HG02678 (cell line): ENCODE results near the gene GRAMD2A.

Experiments used
- ATAC-seq: cut with Tn5 transposase; IDR thresholded peaks from one replicate; pipeline ENCODE4 v1.9.1; 2021; ENCODE audit warnings: mild to moderate bottlenecking, moderate library complexity; ENCODE audit not compliant: unreplicated experiment

GRAMD2A gene

DNA sequence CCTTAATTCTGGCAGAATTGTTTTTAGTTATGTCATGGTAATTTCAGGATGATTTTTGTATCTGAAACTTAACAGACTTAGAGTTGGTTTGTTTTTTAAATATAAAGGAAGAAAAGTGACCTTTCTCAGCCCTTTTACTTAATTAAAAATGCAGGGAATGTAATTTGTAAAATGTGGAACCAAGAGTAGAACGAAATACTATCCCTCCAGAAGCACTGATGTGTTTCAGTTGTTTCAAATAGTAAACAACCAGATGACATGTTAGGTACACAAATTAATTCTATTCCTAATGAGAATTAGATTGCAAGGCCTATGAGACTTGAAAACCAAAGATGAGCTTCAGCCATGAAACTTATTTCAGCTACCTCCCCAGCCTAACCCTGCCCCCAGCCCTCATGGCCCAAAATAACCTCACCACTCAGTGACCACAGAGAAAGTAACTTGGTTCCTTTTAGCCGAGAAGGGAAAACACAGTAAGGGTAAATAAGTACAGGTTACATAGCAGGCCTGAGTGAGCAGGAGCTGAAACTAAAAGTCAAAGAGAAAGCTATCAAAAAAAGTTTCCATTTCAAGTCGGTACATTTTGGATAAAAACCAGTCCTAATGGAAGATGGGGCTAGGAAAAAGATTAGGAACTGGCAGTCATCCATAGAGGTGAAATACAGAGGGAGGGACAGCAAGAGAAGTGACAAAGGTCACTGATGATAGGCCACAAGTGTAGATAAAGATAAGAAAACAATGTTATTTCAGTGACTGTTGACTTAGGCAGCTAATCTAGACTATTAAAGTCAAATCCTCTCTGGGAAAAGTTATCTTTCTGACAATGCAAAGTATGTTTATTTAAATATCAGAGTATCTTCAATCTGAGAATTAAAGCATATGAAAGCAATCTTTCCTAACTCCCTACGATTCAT is 56.2 kb downstream of the GRAMD2A start:
- peak; percentile 100 for ATAC-seq

DNA sequence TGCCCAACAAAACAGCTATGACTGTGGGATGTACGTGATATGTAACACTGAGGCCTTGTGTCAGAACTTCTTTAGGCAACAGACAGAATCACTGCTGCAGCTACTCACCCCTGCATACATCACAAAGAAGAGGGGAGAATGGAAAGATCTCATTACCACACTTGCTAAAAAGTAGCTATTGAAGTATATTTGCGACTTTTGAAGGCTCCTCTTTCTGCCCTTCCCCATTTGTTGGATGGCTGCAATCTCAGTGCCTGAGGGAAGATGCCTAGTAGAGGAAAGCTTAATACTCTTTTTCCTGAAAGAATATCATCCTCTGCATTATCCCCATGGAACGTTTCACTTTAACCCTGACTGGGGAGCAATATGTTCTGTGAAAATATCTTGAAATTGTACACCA is 57.5 kb downstream of the GRAMD2A start:
- no peak for ATAC-seq

DNA sequence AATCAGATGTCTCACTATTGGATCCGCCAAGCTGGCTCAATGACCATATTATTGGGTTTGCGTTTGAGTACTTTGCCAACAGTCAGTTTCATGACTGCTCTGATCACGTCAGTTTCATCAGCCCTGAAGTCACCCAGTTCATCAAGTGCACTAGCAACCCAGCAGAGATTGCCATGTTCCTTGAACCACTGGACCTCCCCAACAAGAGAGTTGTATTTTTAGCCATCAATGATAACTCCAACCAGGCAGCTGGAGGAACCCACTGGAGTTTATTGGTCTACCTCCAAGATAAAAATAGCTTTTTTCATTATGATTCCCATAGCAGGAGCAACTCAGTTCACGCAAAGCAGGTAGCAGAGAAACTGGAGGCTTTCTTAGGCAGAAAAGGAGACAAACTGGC is 57.9 kb downstream of the GRAMD2A start:
- ATAC-seq = no peak

DNA sequence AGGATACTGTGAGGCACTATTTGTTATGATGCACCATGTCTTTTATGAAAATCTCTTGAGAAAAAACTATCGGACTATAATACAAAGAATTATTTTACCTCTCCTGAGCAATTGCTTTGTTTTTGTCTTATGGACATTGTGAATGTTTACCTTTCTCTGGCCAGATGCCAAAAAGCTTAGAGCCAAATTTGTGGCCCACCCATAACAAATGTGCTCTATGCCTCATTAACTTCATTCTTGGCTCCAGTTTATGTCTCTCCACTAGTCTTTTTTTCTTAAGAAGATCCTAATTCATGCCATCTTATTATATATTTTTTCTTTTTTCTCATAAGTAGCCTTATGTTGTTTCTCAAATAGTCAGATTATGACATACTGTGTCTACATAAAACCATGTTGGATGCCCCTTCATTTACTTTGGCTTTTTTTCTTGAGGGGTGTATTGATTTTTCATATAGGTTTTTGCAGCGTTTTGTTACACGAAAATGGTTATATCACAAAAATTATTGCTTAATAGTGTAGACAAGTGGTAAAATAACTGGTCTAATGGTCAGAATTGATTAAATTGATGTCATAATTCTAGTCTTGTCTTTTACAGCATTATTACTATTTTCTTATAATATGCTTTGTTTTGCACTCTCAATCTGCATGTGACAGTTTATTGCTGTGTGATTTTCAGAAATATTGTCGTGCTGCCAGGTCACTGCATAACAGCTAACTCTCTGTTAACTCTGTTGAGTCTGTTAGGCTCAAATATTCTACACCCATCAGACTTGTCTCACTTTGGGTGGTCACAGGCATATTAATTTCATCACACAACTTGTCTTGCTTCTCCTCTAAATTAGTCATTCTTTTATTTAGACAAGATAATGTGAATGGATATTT is 61.2 kb downstream of the GRAMD2A start:
- ATAC-seq = no peak

DNA sequence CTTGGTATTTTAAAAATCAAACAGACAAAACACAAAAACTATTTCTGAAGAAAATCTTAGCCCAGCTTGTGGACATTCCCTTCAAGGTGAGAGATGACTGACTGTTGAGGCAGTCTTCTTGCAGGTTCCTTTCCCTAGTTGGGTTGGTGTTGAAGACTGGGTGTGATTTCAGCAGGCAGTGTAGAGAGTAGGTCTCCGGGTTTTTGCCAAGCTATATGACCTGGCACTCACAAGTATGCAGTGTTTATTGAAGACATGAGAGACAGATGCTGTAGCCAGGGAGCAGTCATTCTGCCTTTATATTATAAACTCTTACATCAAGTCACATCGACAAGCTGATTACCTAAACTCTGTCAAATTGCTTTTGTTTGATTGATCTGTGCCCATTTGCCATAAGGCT is 61.9 kb downstream of the GRAMD2A start:
- ATAC-seq = no peak

DNA sequence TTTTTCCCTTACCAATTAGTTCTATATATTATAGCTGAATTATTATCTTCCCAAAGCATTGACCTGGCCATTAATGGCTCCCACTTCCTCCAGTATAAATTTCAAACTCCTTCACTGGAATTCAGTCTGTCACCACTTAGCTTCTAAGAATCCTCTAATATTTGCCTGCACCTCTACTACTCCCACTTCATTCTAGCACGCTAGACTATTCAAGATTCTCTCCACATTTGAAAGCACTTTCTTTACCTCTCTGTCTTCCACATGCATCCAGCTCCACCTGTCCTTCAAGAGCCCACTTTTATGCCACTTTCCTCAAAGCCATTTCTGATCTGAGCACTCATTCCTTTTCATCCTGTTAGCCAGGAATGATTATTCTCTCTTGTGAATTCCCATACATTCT is 64.4 kb downstream of the GRAMD2A start:
- ATAC-seq = no peak

DNA sequence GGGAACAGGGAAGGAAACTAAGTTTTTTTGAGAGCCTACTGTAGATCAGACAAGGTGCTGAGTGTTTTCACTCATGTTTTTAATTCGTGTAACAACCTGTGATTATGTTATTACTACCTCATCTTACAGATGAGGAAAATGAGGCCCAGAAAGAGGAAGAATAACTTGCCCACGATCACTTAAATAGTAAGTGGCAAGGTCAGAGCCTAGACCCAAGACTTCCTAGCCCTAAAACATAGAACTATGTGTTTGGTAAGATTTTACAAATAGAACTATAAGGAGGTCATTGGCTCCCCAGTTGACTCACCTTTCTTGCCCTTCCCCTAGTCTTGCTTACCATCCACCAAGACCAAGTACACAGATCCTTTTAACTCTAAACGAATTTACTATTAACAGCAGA is 65.7 kb downstream of the GRAMD2A start:
- no peak for ATAC-seq

DNA sequence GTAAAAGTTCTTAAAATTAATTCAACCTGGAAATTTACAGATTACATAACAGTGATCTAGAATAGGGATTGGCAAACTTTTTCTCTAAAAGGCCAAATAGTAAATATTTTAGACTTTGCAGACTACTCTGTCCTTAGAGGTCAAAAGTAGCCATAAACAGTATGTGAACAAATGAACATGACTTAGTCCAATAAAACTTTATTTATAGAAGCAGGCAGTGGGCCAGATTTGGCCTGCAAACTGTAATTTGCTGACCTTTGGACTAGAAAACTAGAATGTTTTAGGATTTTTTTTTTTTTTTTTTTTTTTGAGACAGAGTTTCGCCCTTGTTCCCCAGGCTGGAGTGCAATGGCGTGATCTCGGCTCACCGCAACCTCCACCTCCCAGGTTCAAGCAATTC is 67.3 kb downstream of the GRAMD2A start:
- ATAC-seq = no peak

DNA sequence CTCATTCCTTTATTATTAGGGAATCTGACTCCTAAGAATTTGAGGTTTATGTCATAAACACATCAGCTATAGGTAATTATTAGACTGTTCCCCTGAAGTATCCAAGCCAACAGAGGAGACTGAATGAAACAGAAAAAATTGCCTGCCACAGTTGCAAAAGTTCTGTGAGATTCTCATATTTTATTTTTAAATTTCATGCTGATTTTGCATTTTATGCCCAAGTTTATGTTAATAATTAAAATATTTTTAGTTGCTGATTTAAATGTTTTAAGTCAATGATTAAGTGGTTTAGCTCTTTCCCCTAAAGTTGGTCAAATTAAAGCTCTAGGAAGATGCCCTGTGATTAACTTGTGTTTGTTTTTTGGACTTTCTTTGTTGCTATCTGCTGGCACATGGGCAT is 69.2 kb downstream of the GRAMD2A start:
- ATAC-seq = no peak

DNA sequence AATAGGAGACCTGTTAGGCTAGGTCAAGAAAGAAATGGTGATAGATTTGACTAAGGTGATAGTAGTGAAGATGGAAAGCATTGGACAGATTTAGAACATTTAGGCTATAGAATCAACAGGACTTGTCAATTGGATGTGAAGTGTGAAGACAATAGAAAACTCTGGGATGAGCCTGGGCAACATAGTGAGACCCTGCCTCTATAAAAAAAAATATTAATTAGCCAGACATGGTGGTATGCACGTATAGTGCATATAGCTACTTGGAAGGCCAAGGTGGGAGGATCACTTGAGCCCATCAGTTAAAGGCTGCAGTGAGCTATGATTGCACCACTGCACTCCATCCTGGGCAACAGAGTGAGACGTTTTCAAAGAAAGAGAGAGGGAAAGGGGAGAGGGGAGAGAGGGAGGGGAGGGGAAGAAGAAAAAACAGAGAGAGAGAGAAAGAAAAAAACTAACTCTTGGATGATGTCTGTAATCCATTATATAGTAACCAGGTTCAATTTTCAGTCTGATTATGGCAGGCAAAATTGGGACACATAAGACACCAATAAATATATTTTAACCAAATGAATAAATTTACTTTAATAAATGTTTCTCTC is 69.8 kb downstream of the GRAMD2A start:
- ATAC-seq = no peak

DNA sequence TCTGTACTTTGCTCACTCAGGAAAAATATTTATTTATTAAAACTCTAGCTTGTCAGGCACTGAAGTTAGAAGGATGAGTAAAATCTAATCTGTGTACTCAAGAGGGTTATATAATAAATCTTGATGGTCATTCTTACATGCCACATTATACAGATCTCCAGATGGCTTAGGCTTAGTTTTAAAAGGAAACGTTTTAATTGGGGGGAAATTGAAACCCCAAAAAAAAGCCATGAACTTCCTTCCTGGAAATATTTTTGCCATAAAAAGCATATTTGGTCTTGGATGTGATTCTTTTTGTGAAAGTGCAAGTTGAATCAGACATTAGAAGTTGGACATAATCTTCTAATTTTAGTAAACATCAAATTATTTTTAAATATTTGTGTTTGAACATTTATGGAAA is 73.4 kb downstream of the GRAMD2A start:
- no peak for ATAC-seq

DNA sequence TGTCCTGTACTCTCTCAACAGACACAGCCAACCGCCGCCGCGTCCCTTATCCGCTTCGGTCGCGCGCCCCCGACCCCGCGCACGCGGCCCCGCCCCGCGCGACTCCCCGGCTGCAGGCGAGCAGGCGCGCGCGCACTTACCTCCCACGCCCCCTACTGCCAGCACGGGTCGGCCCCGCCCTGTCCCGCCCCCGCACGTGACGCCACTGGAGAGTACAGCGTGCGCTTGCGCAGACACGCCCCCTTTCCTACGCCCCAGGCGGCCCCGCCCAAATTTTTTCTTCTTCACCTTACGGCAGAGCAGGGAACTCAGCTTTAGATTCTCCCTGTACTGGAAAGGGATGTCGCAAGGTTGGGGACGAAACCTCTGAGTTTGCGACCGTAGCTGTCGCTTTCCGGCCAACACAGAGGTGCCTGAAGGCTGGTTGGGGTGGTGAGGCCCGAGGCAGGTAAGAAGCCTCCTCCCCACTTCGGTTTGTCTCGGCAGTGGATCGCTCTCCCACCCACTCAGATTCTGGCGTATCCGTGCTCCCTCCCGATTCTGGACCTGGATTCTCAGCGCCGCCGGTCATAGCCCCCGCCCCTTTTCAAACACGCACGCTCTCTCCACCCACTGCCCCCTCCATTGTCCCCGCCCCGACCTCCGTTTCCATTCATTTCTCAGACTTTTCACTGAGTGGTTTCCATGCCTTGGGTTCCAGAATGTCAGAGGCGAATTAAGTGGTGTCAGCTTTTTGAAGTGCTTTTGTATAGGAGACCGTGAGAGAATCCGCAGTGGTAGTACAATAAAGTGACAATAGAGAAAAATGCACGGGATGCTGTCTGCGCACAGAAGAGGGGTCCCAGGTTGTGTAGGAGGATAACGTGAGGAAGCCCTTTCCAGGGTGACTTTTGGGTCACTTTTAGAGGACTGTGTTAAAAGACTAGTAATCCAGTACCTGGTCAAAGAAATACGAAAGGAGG is 79.3 kb downstream of the GRAMD2A start, which contains the start of the genes MYO9A and SENP8:
TSS of gene MYO9A (minus strand) at position 134 of the 962 bp plus-strand sequence. CDS start 71,587 bp downstream, outside the sequence.
TSS of gene SENP8 (plus strand) at position 387 of the 962 bp plus-strand sequence. CDS start 21,221 bp downstream, outside the sequence.
- peak; percentile 67 for ATAC-seq

DNA sequence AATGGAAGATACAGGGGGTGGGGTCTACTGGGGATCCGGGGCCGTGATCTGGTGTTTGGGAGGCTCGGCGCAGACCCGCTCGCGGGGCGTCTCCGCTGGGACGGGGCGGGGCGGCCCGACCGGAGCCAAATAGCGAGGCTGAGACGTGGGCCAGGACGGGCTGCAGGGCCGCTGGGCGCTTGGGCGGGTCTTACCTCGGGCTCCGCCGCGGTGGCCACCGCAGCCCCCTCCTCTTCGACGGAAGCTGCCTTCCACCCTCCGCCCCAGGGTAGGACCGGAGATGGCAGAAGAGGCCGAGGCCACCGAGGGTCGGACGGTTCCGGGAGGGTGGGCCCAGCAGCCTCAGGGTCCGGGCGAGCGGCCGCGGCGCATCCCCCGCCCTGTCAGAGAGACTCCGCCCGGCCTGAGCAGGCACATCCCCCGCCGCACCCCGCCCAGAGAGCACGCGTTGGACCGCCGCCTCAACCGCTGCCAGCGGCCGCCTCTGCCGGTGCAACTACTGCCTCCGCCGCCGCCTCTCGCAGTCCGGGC is 80.0 kb downstream of the GRAMD2A start:
- ATAC-seq = peak; percentile 65

DNA sequence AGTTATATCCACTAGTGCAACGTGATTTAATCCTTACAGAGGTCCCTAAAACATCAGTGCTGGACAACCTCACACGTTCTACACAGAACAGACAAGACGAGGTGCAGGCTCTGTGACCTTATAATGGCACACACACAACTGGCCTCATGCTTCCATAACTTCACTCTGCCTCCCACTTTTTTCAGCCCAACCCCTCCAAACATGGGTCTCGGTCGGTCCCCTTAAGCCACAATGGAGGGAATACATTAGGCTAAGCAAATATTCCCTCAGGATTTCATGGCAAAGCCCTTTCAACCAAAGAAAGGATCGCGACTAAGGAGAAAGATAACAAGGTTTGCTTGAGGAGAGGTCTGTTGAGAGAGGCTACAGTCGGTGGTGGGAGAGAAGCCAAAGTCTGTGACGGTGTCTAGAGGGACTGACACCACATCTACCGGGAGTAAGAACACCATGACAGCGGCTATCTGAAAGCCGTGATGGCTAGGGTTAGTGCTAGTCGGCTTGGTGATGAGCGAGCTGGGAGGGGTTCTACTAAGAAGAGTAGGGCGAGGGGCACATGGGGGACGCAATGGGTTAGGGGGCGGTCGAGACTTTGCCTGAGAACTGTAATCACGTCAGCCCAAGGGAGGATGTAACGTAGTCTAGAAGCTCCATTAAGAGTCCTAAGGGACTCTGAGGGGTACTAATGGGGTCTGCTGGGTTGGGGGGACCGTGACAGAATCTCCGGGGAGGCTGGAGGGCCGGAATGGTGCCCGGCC is 80.7 kb downstream of the GRAMD2A start:
- no peak for ATAC-seq

DNA sequence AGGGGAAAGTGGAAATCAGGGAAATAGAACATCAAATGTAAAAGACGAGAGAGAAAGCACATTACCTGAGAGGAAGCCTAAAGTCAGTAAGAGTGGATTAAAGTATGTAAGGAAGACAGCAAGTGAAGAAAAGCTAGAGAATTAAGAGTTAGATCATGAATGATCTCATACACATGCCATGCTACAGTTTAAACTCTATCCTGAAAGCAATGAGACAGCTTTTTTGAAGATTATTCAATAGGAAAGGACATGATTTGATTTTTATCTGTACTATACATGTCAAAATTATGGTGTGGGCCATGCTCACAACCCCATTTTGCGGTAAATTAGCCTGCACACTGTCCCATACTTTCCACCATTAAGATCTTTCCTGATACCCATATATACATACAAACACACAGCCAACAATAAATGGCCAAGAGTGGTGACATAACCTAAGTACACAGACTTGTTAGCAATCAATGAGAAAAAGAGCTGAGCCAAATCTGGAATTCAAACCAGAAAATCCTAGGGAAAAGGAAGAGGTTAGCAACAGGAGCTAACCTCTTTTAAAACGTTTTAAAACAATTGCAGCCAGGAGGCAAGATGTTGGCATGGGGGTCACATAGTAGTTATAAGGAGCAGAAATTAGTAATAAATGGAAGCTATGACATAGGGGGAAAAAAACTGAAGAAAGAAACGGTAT is 84.1 kb downstream of the GRAMD2A start:
- no peak for ATAC-seq

DNA sequence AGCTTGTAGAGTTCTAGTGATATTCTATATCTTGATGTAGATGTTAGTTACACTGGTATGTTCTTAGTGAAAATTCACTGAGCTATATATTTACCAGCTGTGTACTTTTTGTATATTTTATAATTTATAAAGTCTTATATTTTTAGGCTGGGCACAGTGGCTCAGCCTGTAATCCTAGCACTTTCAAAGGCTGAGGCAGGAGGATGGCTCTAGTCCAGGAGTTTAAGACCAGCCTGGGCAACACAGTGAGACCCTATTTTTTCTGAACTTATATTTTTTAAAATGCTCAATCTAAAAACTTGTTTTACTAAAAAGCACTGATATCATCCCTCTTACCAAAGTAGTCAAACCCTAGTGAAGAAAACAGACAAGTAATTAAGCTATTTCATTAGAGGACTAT is 84.8 kb downstream of the GRAMD2A start:
- ATAC-seq = no peak

DNA sequence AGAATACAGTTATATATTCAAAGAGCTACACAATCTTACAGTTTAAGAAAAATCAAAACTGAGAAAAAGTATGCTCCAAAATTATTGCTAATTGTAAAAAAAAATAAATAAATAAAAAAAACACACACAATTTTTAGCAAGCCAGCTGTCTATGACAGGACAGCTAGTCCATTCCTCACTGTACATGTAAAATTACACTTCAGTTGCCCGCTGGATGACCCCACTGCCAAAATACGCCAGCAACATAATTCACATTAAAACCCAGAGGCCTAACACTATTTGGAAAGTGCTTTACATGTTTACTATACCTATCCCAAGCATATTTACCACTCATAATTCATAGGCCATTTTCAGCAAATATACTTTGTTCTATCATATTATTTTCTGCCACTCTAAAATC is 85.5 kb downstream of the GRAMD2A start:
- no peak for ATAC-seq

DNA sequence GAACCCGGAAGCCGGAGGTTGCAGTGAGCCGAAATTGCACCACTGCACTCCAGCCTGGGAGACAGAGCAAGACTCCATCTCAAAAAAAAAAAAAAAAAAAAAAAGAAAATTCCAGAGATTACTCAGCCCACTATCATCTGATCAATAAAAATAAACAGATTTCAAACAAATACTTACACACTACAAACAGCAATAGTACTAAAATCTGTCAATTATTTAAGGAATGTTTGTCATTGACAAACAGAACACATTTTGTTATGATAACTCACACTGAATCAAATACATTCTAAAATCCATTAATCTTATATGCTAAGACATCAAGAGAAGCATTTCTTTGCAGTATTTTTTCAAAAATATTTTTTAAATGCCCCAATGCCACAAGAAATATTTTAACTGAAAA is 87.2 kb downstream of the GRAMD2A start:
- no peak for ATAC-seq
